Measurements from ENCODE around the gene RP9.

The RP9 gene

GRCh38 chr7:33128631-33128989, 19.4 kb upstream of the RP9 start:
- peak overlapping the region; percentile 94 for H3K4me3 ChIP-seq (replicated peaks; ENCODE audit: low read depth, low read length)

GRCh38 chr7:33127085-33127484, 17.9 kb upstream of the RP9 start:
- TF ChIP-seq CTCF (IDR thresholded peaks at IDR 0.05; ENCODE audit: low read length, missing control alignments): no peak
- DNase-seq (ENCODE audit: low read depth): no peak
- no peak overlapping the region for H3K4me3 ChIP-seq (replicated peaks; ENCODE audit: low read depth, low read length)

More at GRCh38 chr7:33128631-33128989, 19.4 kb upstream of the RP9 start:
- DNase-seq (ENCODE audit: low read depth): no peak
- no peak for TF ChIP-seq CTCF (IDR thresholded peaks at IDR 0.05; ENCODE audit: low read length, missing control alignments)

- no peak for DNase-seq (ENCODE audit: low read depth)
- no peak for TF ChIP-seq CTCF (IDR thresholded peaks at IDR 0.05; ENCODE audit: low read length, missing control alignments)
Measured at GRCh38 chr7:33118383-33118782, 9.2 kb upstream of the RP9 start.

GRCh38 chr7:33114976-33115375, 5.8 kb upstream of the RP9 start:
- TF ChIP-seq CTCF (IDR thresholded peaks at IDR 0.05; ENCODE audit: low read length, missing control alignments): no peak
- H3K4me3 ChIP-seq (replicated peaks; ENCODE audit: low read depth, low read length): no peak overlapping the region
- no peak for DNase-seq (ENCODE audit: low read depth)

More at GRCh38 chr7:33118383-33118782, 9.2 kb upstream of the RP9 start:
- H3K4me3 ChIP-seq (replicated peaks; ENCODE audit: low read depth, low read length): no peak overlapping the region

GRCh38 chr7:33111614-33112013, 2.4 kb upstream of the RP9 start:
- no peak overlapping the region for H3K4me3 ChIP-seq (replicated peaks; ENCODE audit: low read depth, low read length)
- TF ChIP-seq CTCF (IDR thresholded peaks at IDR 0.05; ENCODE audit: low read length, missing control alignments): no peak
- DNase-seq (ENCODE audit: low read depth): no peak

- no peak for TF ChIP-seq CTCF (IDR thresholded peaks at IDR 0.05; ENCODE audit: low read length, missing control alignments)
- peak overlapping the region; percentile 62 for H3K4me3 ChIP-seq (replicated peaks; ENCODE audit: low read depth, low read length)
- no peak for DNase-seq (ENCODE audit: low read depth)
Measured at GRCh38 chr7:33109758-33110238, 594 bp upstream of the RP9 start.

GRCh38 chr7:33108554-33109004, 625 bp downstream of the RP9 start:
- peak overlapping the region; percentile 83 for H3K4me3 ChIP-seq (replicated peaks; ENCODE audit: low read depth, low read length)
- peak; percentile 11 for TF ChIP-seq CTCF (IDR thresholded peaks at IDR 0.05; ENCODE audit: low read length, missing control alignments)
- DNase-seq (ENCODE audit: low read depth): no peak
